Loucy (cell line): Measurements from ENCODE around the gene SON.

Experiments used
- H2AFZ ChIP-seq: fragments of 200-600 bp; sonication (generic); 2 replicates; pipeline ENCODE4 v1.6.0; 2016; ENCODE audit warnings: antibody characterized with exemption, mild to moderate bottlenecking, low read length, moderate library complexity
- H3F3A ChIP-seq: fragments of 200-600 bp; 2 replicates; pipeline ENCODE4 v1.6.0; 2016; ENCODE audit warnings: antibody characterized with exemption, low read depth, mild to moderate bottlenecking
- H3K27me3 ChIP-seq: fragments of 200-600 bp; sonication (generic); 2 replicates; pipeline ENCODE4 v1.6.1; 2014; ENCODE audit warnings: low read length, mild to moderate bottlenecking; ENCODE audit not compliant: insufficient read depth, poor library complexity, severe bottlenecking
- H3K36me3 ChIP-seq: fragments of 200-600 bp; sonication (generic); 2 replicates; pipeline ENCODE4 v1.6.1; 2016; ENCODE audit warnings: low read length; ENCODE audit not compliant: insufficient read depth
- H3K4me1 ChIP-seq: fragments of 200-600 bp; sonication (generic); 2 replicates; pipeline ENCODE4 v1.5.1; 2014; ENCODE audit warnings: low read length, mild to moderate bottlenecking; ENCODE audit not compliant: insufficient read depth, poor library complexity, severe bottlenecking
- H3K4me2 ChIP-seq: fragments of 200-600 bp; sonication (generic); 2 replicates; pipeline ENCODE4 v1.6.0; 2014; ENCODE audit warnings: antibody characterized with exemption, low read length, low read depth, mild to moderate bottlenecking; ENCODE audit not compliant: poor library complexity, severe bottlenecking
- H3K4me3 ChIP-seq: fragments of 200-600 bp; sonication (generic); 2 replicates; pipeline ENCODE4 v1.5.1; 2014; ENCODE audit warnings: low read length, mild to moderate bottlenecking, mixed read lengths; ENCODE audit not compliant: poor library complexity, severe bottlenecking
- H3K79me2 ChIP-seq: fragments of 200-600 bp; sonication (generic); 2 replicates; pipeline ENCODE4 v1.6.1; 2014; ENCODE audit warnings: low read length; ENCODE audit not compliant: insufficient read depth
- H3K9ac ChIP-seq: fragments of 200-600 bp; sonication (generic); 2 replicates; pipeline ENCODE4 v1.6.0; 2014; ENCODE audit warnings: mild to moderate bottlenecking, low read depth, low read length, moderate library complexity; ENCODE audit not compliant: poor library complexity, severe bottlenecking
- H3K9me2 ChIP-seq: fragments of 200-600 bp; sonication (generic); replicated peaks from 2 replicates; pipeline ENCODE4 v1.6.1; 2016; ENCODE audit warnings: low read depth, low read length, mixed read lengths
- H3K9me3 ChIP-seq: fragments of 200-600 bp; sonication (generic); 2 replicates; pipeline ENCODE4 v1.6.1; 2014; ENCODE audit warnings: mild to moderate bottlenecking, antibody characterized with exemption, low read length, low read depth; ENCODE audit not compliant: insufficient read depth
- H4K20me1 ChIP-seq: fragments of 200-600 bp; sonication (generic); 2 replicates; pipeline ENCODE4 v1.6.0; 2014; ENCODE audit warnings: antibody characterized with exemption, low read length, mild to moderate bottlenecking; ENCODE audit not compliant: insufficient read depth, poor library complexity, severe bottlenecking
- CTCF ChIP-seq: fragments of 200-600 bp; sonication (generic); conservative IDR thresholded peaks from 2 replicates; pipeline ENCODE4 v1.5.1; 2014; ENCODE audit warnings: mild to moderate bottlenecking, antibody characterized with exemption, low read length
- EZH2phosphoT487 ChIP-seq: fragments of 200-600 bp; IDR thresholded peaks from 2 replicates; pipeline ENCODE4 v1.6.1; 2018; ENCODE audit warnings: antibody characterized with exemption, mild to moderate bottlenecking, moderate library complexity, borderline replicate concordance

SON gene

GRCh38 chr21:33562389-33562788 is 19.6 kb downstream of the SON start:
- H4K20me1 ChIP-seq: peaks cover 61% of the 10 kb centered on the region
- TF ChIP-seq EZH2phosphoT487 (no peak), CTCF (no peak)
- H2AFZ ChIP-seq: no peak overlapping the region
- H3K9me2 ChIP-seq: no peaks in the 10 kb centered on the region
- H3K27me3 ChIP-seq: no peaks in the 10 kb centered on the region
- no peaks in the 10 kb centered on the region for H3K9me3 ChIP-seq
- peaks cover 1% of the 10 kb centered on the region for H3K4me1 ChIP-seq
- H3K79me2 ChIP-seq: peaks cover 72% of the 10 kb centered on the region
- H3K36me3 ChIP-seq: peaks cover 74% of the 10 kb centered on the region
- no peak overlapping the region for H3K4me3 ChIP-seq
- no peak overlapping the region for H3K4me2 ChIP-seq
- H3F3A ChIP-seq: no peaks in the 10 kb centered on the region; the same call in 1 of the 2 replicates
- H3K9ac ChIP-seq: no peak overlapping the region

- no peaks in the 10 kb centered on the region for H3K27me3 ChIP-seq
- H2AFZ ChIP-seq: no peak overlapping the region
- no peaks in the 10 kb centered on the region for H3K9me2 ChIP-seq
- H3F3A ChIP-seq: no peaks in the 10 kb centered on the region; the same call in 1 of the 2 replicates
- H3K79me2 ChIP-seq: peaks cover 43% of the 10 kb centered on the region
- H3K9me3 ChIP-seq: no peaks in the 10 kb centered on the region
- H3K4me3 ChIP-seq: no peak overlapping the region
- H3K4me2 ChIP-seq: no peak overlapping the region
- TF ChIP-seq CTCF (no peak), EZH2phosphoT487 (no peak)
- H3K36me3 ChIP-seq: peaks cover 63% of the 10 kb centered on the region
- no peaks in the 10 kb centered on the region for H3K4me1 ChIP-seq
- H4K20me1 ChIP-seq: peaks cover 23% of the 10 kb centered on the region
- no peak overlapping the region for H3K9ac ChIP-seq
Observed at GRCh38 chr21:33566514-33566913, 23.7 kb downstream of the SON start.

GRCh38 chr21:33567914-33568313 is 25.1 kb downstream of the SON start:
- Histone ChIP-seq H3K79me2 (peaks cover 34% of the 10 kb centered on the region), H3K9me2 (no peaks in the 10 kb centered on the region), H3K4me3 (no peak overlapping the region), H3K4me1 (no peaks in the 10 kb centered on the region), H3K4me2 (no peak overlapping the region), H4K20me1 (peaks cover 10% of the 10 kb centered on the region), H2AFZ (no peak overlapping the region), H3K9me3 (no peaks in the 10 kb centered on the region), H3K9ac (no peak overlapping the region), H3K27me3 (no peaks in the 10 kb centered on the region), H3F3A (no peaks in the 10 kb centered on the region), H3K36me3 (peaks cover 63% of the 10 kb centered on the region)
- TF ChIP-seq CTCF: no peak
- TF ChIP-seq EZH2phosphoT487: no peak
